Activated naive CD4-positive, alpha-beta T cell treated with anti-CD3 and anti-CD28 coated beads, Interleukin-2, amount 50 U/mL, for 24 hours (primary cell): ENCODE data around the gene MT1M.
"Not testable (repeated sequence)": the region's sequence is repeated elsewhere in the genome, so short reads cannot be mapped to it uniquely, and the experiment has no call there.

Source experiments
- H3K27ac Mint-ChIP-seq: one replicate; pipeline ENCODE4 v1.8.0; 2021; ENCODE audit warnings: mild to moderate bottlenecking, mixed read lengths
- H3K27me3 Mint-ChIP-seq: one replicate; pipeline ENCODE4 v1.8.0; 2021; ENCODE audit warnings: mixed read lengths
- H3K36me3 Mint-ChIP-seq: one replicate; pipeline ENCODE4 v1.8.0; 2021; ENCODE audit warnings: mixed read lengths
- H3K4me1 Mint-ChIP-seq: one replicate; pipeline ENCODE4 v1.8.0; 2021; ENCODE audit warnings: mixed read lengths
- H3K4me3 Mint-ChIP-seq: one replicate; pipeline ENCODE4 v1.8.0; 2021; ENCODE audit warnings: mild to moderate bottlenecking, mixed read lengths
- H3K9me3 Mint-ChIP-seq: one replicate; pipeline ENCODE4 v1.8.0; 2021; ENCODE audit warnings: mixed read lengths

MT1M gene

DNA sequence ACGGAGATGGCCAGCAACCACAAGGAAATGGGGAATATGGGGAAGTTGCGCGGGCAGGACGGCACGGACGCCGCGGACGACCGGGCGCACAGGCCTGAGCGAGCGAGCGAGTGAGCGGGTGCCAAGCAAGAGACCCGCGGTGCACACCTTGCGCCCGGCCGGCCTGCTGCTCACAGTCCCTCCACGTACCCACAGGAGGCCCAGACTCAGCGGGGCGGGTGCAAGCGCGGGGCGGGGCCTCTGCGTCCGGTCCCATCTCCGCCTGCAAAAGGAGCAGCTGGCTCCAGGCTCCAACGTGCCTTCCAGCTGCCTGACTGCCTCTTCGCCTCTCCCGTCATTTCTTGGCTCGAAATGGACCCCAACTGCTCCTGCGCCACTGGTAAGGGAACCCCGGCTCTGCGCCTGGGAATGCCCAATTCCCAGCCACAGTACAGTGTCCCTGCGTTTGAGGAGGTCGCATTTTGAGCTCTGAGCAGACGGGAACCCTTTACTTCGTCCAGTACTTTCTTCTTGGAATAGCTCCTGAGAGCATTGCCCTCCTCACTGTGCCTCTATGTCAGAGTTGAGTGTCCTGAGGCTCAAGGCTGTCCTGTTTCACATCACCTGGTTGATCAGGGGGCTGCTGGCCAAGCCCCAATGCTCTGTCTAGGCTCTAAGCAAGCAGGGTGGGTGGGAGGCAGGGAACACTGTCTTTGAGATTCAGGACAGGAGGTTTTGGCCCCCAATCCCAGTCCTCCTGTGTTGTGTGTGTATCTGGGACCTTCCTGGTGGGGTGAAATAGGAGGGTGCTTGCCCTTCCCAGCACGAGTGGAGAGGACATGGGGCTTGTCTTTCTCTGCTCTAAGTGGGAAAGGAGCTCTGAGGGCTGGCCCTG lies 15.0 kb upstream of the MT1M start:
- Mint-ChIP-seq H3K4me1 (peaks cover 38% of the 10 kb centered on the region), H3K4me3 (peak overlapping the region; percentile 76), H3K27ac (no peak overlapping the region), H3K27me3 (peaks cover 3% of the 10 kb centered on the region), H3K36me3 (no peaks in the 10 kb centered on the region), H3K9me3 (no peaks in the 10 kb centered on the region)

DNA sequence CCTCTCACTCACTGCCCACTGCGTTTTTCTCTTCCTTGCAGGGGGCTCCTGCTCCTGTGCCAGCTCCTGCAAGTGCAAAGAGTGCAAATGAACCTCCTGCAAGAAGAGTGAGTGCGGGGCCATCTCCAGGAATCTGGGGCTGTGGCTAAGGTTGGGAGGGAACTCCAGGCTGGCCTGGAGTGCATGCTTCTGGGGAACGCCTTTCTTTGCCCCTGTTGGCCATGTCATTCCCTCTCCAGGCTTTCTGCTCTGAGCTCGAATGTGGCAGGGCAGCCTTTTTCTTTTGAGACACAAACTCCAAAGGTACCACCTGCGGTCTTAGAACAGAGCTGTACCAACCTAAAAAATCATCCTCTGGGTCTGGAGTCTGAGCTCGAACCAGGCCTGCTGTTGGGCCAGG lies 14.3 kb upstream of the MT1M start:
- Mint-ChIP-seq H3K9me3 (no peaks in the 10 kb centered on the region), H3K36me3 (no peaks in the 10 kb centered on the region), H3K27me3 (peaks cover 3% of the 10 kb centered on the region), H3K4me1 (peaks cover 33% of the 10 kb centered on the region), H3K4me3 (no peak overlapping the region), H3K27ac (no peak overlapping the region)

DNA sequence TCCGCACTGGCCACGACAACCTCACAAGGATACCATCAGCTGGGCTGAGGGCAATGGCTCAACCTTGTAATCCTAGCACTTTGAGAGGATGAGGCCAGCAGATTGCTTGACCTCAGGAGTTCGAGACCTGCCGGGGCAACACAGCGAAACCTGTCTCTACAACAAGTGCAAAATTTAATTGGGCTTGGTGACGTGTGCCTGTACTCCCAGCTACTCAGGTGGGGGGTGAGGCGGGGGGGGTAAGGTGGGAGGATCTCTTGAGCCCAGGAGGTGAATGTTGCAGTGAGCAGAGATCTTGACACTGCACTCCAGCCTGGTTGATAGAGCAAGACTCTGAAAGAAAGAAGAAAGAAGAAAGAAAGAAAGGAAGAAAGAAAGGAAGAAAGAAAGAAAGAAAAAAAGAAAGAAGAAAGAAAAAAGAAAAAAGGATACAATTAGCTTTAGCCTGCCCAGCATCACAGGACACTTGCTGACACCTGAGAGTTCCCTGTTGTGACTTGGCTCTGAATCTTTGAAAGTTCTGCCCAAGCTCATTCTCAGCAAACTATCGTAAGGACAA lies 12.0 kb upstream of the MT1M start:
- no peak overlapping the region for H3K27ac Mint-ChIP-seq
- no peaks in the 10 kb centered on the region for H3K36me3 Mint-ChIP-seq
- no peak overlapping the region for H3K4me3 Mint-ChIP-seq
- H3K9me3 Mint-ChIP-seq, result no peaks in the 10 kb centered on the region
- H3K4me1 Mint-ChIP-seq, result peaks cover 18% of the 10 kb centered on the region
- peaks cover 3% of the 10 kb centered on the region for H3K27me3 Mint-ChIP-seq

DNA sequence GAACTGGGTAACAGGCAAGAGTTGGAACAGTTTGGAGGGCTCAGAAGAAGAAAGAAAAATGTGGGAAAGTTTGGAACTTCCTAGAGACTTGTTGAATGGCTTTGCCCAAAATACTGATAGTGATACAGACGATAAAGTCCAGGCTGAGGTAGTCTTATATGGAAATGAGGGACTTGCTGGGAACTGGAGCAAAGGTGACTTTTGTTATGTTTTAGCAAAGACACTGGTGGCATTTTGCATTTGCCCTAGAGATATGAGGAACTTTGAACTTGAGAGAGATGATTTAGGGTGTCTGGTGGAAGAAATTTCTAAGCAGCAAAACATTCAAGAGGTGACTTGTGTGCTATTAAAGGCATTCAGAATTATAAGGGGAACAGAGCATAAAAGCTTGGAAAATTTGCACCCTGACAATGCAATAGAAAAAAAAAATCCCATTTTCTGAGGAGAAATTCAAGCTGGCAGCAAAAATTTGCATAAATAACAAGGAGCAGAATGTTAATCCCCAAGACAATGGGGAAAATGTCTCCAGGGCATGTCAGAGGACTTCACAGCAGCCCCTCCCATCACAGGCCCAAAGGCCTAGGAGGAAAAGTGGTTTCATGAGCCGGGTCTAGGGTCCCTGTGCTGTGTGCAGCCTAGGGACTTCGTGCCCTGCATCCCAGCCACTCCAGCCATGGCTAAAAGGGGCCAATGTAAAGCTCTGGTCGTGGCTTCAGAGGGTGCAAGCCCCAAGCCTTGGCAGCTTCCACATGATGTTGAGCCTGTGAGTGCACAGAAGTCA lies 10.6 kb upstream of the MT1M start:
- H3K9me3 Mint-ChIP-seq, H3K4me3 Mint-ChIP-seq, H3K27me3 Mint-ChIP-seq, H3K27ac Mint-ChIP-seq, H3K36me3 Mint-ChIP-seq: not testable (repeated sequence)
- H3K4me1 Mint-ChIP-seq, result peaks cover 23% of the 10 kb centered on the region

DNA sequence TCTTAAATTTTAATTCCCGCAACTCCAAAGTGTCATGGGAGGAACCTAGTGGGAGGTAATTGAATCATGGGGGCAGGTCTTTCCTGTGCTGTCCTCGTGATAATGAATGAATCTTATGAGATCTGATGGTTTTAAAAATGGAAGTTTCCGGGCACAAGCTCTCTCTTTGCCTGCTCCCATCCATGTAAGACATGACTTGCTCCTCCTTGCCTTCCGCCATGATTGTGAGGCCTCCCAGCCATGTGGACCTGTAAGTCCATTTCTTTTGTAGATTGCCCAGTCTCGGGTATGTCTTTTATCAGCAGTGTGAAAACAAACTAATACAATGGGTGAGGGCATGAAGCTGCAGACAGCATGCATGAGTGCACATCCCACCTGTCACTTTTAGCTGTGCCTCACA lies 9.3 kb upstream of the MT1M start:
- peak overlapping the region; percentile 33 for H3K27ac Mint-ChIP-seq

DNA sequence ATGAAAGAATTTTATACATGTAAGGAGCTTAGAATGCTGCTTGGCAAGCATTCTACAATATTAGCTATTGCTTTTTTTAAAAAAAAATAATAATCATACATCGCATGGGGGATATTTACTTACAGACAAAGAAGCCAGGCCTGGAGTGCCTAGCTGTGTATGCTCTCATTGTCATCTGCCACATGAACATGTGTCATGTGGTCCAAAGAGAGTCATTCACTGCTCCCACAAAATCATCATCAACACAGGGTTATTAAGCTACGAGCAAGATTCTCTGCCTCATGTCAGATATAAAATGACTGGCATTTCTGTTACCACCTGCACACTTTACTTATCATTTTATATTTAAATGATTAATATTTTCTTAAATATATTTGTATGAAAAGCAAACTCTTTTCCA lies 8.8 kb upstream of the MT1M start:
- H3K4me3 Mint-ChIP-seq, result no peak overlapping the region
- H3K9me3 Mint-ChIP-seq, result no peaks in the 10 kb centered on the region
- peaks cover 15% of the 10 kb centered on the region for H3K4me1 Mint-ChIP-seq
- no peaks in the 10 kb centered on the region for H3K36me3 Mint-ChIP-seq
- no peak overlapping the region for H3K27ac Mint-ChIP-seq
- no peaks in the 10 kb centered on the region for H3K27me3 Mint-ChIP-seq

More for the DNA sequence above, 9.3 kb upstream of the MT1M start:
- peaks cover 15% of the 10 kb centered on the region for H3K4me1 Mint-ChIP-seq
- H3K9me3 Mint-ChIP-seq, H3K27me3 Mint-ChIP-seq, H3K36me3 Mint-ChIP-seq, H3K4me3 Mint-ChIP-seq: not testable (repeated sequence)

DNA sequence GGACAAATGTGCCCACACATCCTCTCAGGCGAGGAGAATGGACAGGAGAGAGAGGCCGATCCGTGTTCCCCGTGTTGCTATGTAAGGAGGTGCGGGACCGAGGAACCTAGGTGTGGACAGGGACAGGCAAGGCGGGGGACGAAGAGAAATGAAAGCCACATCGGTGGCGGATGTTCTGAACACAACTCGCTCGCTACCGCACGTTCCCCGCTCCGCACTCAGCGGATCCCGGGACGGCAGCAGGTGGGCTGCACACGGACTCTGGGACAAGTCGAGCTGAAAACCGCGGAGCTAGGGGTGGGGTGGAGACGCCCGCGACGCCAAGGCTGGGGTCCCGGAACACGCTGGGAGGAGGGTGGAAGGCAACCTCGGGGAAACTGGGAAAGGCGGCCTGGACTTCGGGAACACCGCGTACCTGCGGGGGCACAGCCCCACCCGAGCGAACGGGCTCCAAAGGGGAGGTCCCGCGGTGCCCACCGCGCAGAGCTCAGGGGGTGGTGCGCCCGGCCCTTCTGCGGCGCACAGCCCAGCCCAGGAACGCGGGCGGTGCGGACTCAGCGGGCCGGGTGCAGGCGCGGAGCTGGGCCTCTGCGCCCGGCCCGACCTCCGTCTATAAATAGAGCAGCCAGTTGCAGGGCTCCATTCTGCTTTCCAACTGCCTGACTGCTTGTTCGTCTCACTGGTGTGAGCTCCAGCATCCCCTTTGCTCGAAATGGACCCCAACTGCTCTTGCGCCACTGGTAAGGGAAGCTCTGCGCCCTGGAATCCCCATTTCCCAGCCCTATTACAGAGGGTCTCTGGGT lies 7.1 kb upstream of the MT1M start, which contains the start of gene MT1E:
Gene MT1E, plus strand, starts transcription at position 642 of the 803 bp plus-strand sequence. Its CDS starts 71 bp downstream, at position 713.
- peak within 1 kb of the TSS; percentile 89 for H3K4me3 Mint-ChIP-seq
- no peaks in the 10 kb centered on the region for H3K9me3 Mint-ChIP-seq
- H3K4me1 Mint-ChIP-seq, result peaks cover 15% of the 10 kb centered on the region
- no peaks in the 10 kb centered on the region for H3K36me3 Mint-ChIP-seq
- H3K27me3 Mint-ChIP-seq, result no peaks in the 10 kb centered on the region
- H3K27ac Mint-ChIP-seq, result peak within 1 kb of the TSS; percentile 68

DNA sequence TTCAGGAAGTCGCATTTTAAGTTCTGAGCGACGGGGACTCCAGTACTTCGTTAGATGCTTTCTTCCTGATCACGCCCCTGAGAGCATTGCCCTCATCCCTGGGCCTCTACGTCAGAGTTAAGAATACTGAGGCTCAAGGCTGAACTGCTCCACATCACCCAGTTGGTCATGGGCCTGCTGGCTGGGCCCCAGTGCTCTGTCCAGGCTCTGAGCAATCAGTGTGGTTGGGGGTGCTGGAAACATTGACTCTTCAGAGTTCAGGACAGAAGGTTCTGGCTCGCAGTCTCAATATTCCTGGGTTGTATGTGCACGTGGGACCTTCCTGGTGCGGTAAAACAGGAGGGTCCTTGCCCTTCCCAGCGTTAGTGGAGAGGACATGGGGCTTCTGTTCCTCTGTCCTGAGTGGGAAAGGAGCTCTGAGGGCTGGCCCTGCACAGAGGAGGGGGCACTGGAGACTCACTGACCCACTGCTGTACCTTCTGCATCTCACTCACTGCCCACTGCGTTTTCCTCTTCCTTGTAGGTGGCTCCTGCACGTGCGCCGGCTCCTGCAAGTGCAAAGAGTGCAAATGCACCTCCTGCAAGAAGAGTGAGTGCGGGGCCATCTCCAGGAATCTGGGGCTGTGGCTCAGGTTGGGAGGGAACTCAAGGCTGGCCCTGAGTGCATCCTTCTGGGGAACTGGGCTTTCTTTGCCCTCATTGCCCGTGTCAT lies 6.4 kb upstream of the MT1M start:
- H3K27ac Mint-ChIP-seq, result no peak overlapping the region
- H3K36me3 Mint-ChIP-seq, result no peaks in the 10 kb centered on the region
- H3K4me3 Mint-ChIP-seq, result peak overlapping the region; percentile 88
- peaks cover 3% of the 10 kb centered on the region for H3K27me3 Mint-ChIP-seq
- peaks cover 15% of the 10 kb centered on the region for H3K4me1 Mint-ChIP-seq
- no peaks in the 10 kb centered on the region for H3K9me3 Mint-ChIP-seq

DNA sequence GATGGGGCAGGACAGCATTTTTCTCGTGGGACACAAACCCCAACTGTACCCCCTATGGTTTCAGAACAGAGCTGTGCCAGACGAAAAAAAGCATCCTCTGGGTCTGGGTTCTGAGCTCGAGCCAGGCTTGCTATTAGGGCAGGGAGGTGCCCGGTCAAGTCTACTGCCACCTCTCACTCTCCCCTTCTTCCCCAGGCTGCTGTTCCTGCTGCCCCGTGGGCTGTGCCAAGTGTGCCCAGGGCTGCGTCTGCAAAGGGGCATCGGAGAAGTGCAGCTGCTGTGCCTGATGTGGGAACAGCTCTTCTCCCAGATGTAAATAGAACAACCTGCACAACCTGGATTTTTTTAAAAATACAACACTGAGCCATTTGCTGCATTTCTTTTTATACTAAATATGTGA lies 5.8 kb upstream of the MT1M start:
- Mint-ChIP-seq H3K9me3 (no peaks in the 10 kb centered on the region), H3K27me3 (peaks cover 7% of the 10 kb centered on the region), H3K27ac (no peak overlapping the region), H3K4me1 (peaks cover 19% of the 10 kb centered on the region), H3K4me3 (no peak overlapping the region), H3K36me3 (no peaks in the 10 kb centered on the region)

DNA sequence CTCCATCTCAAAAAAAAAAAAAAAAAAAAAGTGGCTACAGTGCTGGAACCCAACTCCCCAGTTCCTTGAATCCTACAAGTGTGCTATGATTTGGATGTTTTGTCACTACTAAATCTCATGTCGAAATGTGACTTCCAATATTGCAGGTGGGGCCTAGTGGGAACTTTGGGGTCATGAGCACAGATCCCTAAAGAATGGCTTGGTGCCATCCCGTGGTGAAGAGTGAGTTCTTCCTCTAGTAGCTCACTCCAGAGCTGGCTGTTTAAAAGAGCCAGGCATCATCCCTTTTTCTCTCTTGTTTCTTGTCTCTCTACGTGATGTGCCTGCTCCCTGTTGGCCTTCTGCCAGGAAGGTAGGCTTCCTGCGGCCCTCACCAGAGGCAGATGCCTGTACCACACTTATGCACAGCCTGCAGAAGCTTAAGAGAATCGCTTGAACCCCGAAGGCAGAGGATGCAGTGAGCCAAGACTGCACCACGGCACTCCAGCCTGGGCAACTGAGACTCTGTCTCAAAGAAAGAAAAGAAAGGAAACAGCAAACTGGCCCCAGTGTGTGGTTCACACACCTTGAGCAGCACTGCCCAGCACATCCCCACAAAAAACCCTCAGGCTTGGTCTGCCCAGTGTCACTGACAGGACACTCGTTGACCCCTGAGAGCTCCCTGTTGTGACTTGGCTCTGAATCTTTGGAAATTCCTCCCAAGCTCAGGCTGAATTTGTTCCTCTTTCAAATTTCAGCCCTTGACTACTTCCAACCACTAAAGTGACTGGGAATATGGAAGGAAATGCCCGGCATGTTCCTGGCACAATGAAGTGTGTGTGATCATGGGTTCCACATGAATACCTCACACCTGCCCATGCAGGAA lies 3.7 kb upstream of the MT1M start:
- peaks cover 28% of the 10 kb centered on the region for H3K4me1 Mint-ChIP-seq
- peaks cover 17% of the 10 kb centered on the region for H3K27me3 Mint-ChIP-seq
- H3K9me3 Mint-ChIP-seq, result no peaks in the 10 kb centered on the region
- no peak overlapping the region for H3K4me3 Mint-ChIP-seq
- no peaks in the 10 kb centered on the region for H3K36me3 Mint-ChIP-seq
- peak overlapping the region; percentile 55 for H3K27ac Mint-ChIP-seq

DNA sequence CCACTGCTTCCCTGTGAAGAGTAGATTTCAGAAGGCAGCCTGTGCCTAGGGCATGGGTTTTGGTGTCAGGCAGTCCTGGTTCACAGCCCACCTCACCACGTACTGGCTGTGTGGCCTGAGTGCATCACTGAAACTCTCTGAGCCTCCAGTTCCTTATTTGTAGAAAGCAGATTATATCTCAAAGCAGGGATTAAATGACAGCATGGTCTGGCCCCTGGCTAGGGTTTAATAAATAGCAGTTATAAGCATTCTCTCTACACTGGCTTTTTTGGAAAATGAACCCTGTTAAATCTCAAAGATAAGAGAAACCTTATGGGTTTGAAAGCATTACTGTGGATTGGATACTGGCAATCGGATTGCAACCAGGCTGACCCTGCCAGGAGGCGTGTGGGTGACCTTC lies 2.9 kb upstream of the MT1M start:
- Mint-ChIP-seq H3K27me3 (peaks cover 24% of the 10 kb centered on the region), H3K9me3 (no peaks in the 10 kb centered on the region), H3K4me3 (no peak overlapping the region), H3K27ac (no peak overlapping the region), H3K4me1 (peaks cover 28% of the 10 kb centered on the region), H3K36me3 (no peaks in the 10 kb centered on the region)

DNA sequence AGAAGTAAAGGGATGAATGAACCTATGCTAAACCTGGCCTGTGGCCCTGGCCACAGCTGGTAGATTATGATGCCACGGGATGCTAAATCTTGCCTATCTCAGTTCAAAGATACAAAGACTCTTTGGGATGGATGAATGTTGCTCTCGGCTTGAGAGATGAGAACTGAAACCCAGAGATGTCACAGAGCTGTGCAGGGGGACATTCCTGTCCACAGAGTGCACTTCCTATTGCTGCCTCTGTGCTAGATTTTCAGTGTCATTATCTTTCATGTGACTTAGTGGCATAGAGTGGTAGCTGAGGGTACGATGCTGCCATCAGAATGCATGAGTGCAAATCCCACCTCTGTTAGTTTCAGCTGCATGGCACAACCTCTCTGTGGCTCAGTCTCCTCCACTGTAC lies 2.3 kb upstream of the MT1M start:
- Mint-ChIP-seq H3K36me3 (no peaks in the 10 kb centered on the region), H3K9me3 (no peaks in the 10 kb centered on the region), H3K4me3 (no peak overlapping the region), H3K27ac (no peak overlapping the region), H3K4me1 (peaks cover 29% of the 10 kb centered on the region), H3K27me3 (peaks cover 28% of the 10 kb centered on the region)

DNA sequence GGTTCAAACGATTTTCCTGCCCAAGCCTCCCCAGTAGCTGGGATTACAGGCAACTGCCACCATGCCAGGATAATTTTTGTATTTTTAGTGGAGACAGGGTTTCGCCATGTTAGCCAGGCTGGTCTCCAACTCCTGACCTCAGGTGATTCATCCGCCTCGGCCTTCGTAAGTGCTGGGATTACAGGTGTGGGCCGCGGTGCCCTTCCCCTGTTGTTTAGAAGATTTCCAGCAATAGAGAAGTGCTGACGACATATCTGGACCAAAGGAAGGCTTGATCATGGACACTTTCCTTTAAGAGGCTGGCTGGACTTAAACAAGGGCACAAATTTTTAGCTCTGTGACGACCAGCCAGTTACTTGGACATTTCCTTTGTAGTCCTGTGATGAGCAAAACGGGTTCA lies 1.3 kb upstream of the MT1M start:
- no peaks in the 10 kb centered on the region for H3K36me3 Mint-ChIP-seq
- H3K4me1 Mint-ChIP-seq, result peaks cover 25% of the 10 kb centered on the region
- no peak overlapping the region for H3K4me3 Mint-ChIP-seq
- no peak overlapping the region for H3K27ac Mint-ChIP-seq
- H3K27me3 Mint-ChIP-seq, result peaks cover 33% of the 10 kb centered on the region
- H3K9me3 Mint-ChIP-seq, result no peaks in the 10 kb centered on the region

DNA sequence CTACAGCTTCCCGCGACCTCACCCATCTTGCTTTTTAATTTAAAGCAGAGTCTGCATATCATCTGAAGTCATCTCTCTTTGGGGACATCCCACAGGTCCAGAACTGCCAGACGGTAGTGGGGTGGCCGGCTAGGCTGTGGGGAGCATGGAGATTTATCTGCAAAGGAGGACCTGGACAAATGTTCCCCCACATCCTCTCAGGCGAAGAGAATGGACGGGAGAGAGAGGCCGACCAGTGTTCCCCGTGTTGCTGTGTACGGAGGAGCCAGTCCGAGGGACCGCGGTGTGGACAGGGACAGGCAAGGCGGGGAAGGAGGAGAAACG lies 665 bp upstream of the MT1M start:
- Mint-ChIP-seq H3K9me3 (no peaks in the 10 kb centered on the region), H3K4me1 (peaks cover 22% of the 10 kb centered on the region), H3K27ac (no peak overlapping the region), H3K27me3 (peaks cover 39% of the 10 kb centered on the region), H3K4me3 (peak overlapping the region; percentile 78), H3K36me3 (no peaks in the 10 kb centered on the region)
